HL-60 (cell line): Measurements from ENCODE around the gene PLCB1.

Experiments used
- POLR2AphosphoS5 ChIP-seq: IDR thresholded peaks from 2 replicates; pipeline ENCODE4 v1.6.1; 2012; ENCODE audit warnings: low read depth
- SPI1 ChIP-seq: IDR thresholded peaks from 2 replicates; pipeline ENCODE4 v1.6.1; 2012; ENCODE audit warnings: low read depth, mild to moderate bottlenecking, borderline replicate concordance
- TF ChIP-seq, protein P1 (sequence below): IDR thresholded peaks from one replicate; pipeline ENCODE4 v1.5.1; 2011; ENCODE audit warnings: low read length, control low read depth, inconsistent platforms; ENCODE audit not compliant: insufficient read depth

DNA sequence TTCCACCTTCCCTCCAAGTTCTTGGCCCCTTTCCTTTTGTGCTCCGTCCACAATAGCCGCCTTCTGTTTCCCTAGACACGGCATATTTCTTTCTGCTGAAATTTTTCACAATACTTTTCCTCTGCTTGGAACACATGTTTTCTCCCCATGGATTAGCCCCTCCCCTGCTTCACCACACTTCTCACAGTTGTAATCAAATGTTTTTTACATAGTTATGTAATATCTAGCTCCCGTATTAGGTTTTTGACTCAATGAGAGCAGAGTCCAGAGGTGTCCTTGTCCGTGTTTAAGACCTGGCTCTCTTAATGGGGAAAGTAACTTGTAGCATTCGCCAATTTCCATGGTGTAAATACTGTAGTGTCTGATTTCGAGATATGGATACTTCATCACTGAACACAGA, 34.7 kb downstream of the PLCB1 start:
- no peak for TF ChIP-seq SPI1
- no peak for TF ChIP-seq POLR2AphosphoS5
- TF ChIP-seq, protein P1, sequence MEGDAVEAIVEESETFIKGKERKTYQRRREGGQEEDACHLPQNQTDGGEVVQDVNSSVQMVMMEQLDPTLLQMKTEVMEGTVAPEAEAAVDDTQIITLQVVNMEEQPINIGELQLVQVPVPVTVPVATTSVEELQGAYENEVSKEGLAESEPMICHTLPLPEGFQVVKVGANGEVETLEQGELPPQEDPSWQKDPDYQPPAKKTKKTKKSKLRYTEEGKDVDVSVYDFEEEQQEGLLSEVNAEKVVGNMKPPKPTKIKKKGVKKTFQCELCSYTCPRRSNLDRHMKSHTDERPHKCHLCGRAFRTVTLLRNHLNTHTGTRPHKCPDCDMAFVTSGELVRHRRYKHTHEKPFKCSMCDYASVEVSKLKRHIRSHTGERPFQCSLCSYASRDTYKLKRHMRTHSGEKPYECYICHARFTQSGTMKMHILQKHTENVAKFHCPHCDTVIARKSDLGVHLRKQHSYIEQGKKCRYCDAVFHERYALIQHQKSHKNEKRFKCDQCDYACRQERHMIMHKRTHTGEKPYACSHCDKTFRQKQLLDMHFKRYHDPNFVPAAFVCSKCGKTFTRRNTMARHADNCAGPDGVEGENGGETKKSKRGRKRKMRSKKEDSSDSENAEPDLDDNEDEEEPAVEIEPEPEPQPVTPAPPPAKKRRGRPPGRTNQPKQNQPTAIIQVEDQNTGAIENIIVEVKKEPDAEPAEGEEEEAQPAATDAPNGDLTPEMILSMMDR: no peak
